GM23338 (cell line): ENCODE results near the gene HDC.

Experiments used
- CTCF ChIP-seq, 2 experiments: fragments of 200-600 bp in 1 of 2; sonication (generic) in 1 of 2; conservative IDR thresholded peaks; 2 replicates each; pipeline versions ENCODE4 v1.5.1 to v1.6.1; 2016 to 2017; ENCODE audit warnings: antibody characterized with exemption in 2 of 2, low read depth in 2 of 2, mild to moderate bottlenecking in 2 of 2, moderate library complexity in 1 of 2
- EZH2 ChIP-seq: fragments of 200-600 bp; sonication (generic); IDR thresholded peaks from one replicate; pipeline ENCODE4 v1.8.0; 2017; ENCODE audit warnings: antibody characterized with exemption, mild to moderate bottlenecking, low read depth; ENCODE audit not compliant: unreplicated experiment
- POLR2AphosphoS5 ChIP-seq: IDR thresholded peaks from 2 replicates; pipeline ENCODE4 v1.6.1; 2016; ENCODE audit warnings: antibody characterized with exemption, low read depth
- ZNF331 ChIP-seq: fragments of 250-450 bp; sonication (Bioruptor Pico); IDR thresholded peaks from 2 replicates; pipeline ENCODE4 v1.5.0; 2020; ENCODE audit warnings: low read depth, mild to moderate bottlenecking, moderate library complexity
- TF ChIP-seq, protein P1 (sequence below): IDR thresholded peaks from one replicate; pipeline ENCODE4 v1.6.1; 2018; ENCODE audit warnings: antibody characterized with exemption; ENCODE audit not compliant: unreplicated experiment

DNA sequence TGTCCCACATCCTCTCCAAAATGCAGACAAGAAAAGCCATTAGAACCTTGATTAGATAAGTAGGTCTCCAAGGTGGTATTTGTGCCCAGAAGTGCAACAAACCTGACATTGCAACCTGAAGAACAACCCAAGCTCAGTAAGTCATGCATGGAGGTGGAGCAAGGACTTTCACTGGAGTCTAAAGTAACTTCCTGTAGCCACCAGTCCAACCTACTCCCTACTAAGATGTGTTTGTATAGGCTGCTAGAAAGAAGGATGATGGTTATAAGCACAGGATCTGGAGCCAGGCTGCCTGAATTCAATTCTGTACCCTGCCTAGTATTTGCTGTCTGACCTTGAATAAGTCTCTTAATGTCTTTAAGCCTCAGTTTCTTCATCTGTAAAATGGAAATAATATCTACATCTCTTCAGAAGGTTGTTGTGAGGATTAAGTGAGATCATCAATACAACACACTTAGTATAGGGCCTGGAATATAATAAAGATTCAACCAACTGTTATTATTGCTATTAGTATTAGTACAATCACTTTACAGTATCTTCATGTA is 32.3 kb downstream of the HDC start:
- no peak for TF ChIP-seq CTCF (conservative IDR thresholded peaks at IDR 0.05; ENCODE audit: low read depth in 2 of 2)
- TF ChIP-seq, protein P1, sequence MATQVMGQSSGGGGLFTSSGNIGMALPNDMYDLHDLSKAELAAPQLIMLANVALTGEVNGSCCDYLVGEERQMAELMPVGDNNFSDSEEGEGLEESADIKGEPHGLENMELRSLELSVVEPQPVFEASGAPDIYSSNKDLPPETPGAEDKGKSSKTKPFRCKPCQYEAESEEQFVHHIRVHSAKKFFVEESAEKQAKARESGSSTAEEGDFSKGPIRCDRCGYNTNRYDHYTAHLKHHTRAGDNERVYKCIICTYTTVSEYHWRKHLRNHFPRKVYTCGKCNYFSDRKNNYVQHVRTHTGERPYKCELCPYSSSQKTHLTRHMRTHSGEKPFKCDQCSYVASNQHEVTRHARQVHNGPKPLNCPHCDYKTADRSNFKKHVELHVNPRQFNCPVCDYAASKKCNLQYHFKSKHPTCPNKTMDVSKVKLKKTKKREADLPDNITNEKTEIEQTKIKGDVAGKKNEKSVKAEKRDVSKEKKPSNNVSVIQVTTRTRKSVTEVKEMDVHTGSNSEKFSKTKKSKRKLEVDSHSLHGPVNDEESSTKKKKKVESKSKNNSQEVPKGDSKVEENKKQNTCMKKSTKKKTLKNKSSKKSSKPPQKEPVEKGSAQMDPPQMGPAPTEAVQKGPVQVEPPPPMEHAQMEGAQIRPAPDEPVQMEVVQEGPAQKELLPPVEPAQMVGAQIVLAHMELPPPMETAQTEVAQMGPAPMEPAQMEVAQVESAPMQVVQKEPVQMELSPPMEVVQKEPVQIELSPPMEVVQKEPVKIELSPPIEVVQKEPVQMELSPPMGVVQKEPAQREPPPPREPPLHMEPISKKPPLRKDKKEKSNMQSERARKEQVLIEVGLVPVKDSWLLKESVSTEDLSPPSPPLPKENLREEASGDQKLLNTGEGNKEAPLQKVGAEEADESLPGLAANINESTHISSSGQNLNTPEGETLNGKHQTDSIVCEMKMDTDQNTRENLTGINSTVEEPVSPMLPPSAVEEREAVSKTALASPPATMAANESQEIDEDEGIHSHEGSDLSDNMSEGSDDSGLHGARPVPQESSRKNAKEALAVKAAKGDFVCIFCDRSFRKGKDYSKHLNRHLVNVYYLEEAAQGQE = no peak
- TF ChIP-seq ZNF331 = no peak
- no peak for TF ChIP-seq POLR2AphosphoS5
- TF ChIP-seq EZH2 = no peak
